ENCODE results near the gene QSOX2.
A peak's percentile ranks its signal among the peaks of the same experiment; 100 is the strongest.

The QSOX2 gene

GRCh38 chr9:136187683-136188586 lies 57.7 kb downstream of the QSOX2 start:
- DNase-seq = no peak

- DNase-seq = no peak
These were observed 58.4 kb downstream of the QSOX2 start for GRCh38 chr9:136187197-136187596.

GRCh38 chr9:136186386-136186785 lies 59.2 kb downstream of the QSOX2 start:
- no peak for DNase-seq

GRCh38 chr9:136185596-136186366 lies 59.8 kb downstream of the QSOX2 start:
- DNase-seq = no peak

- no peak for DNase-seq
These were observed 60.5 kb downstream of the QSOX2 start for GRCh38 chr9:136185066-136185465.

GRCh38 chr9:136182850-136183422 lies 62.7 kb downstream of the QSOX2 start:
- no peak for DNase-seq

- DNase-seq = no peak
These were observed 63.2 kb downstream of the QSOX2 start for GRCh38 chr9:136182420-136182787.

GRCh38 chr9:136181784-136182419 lies 63.7 kb downstream of the QSOX2 start:
- DNase-seq = no peak

- no peak for DNase-seq
These were observed 65.0 kb downstream of the QSOX2 start for GRCh38 chr9:136180586-136180985.

GRCh38 chr9:136179761-136180160 lies 65.9 kb downstream of the QSOX2 start:
- DNase-seq = no peak

- DNase-seq = no peak
These were observed 66.5 kb downstream of the QSOX2 start for GRCh38 chr9:136179101-136179616.

GRCh38 chr9:136178773-136179075 lies 66.9 kb downstream of the QSOX2 start:
- DNase-seq = no peak

GRCh38 chr9:136178061-136178772 lies 67.4 kb downstream of the QSOX2 start:
- DNase-seq = no peak

GRCh38 chr9:136177224-136177623 lies 68.4 kb downstream of the QSOX2 start:
- DNase-seq = no peak

GRCh38 chr9:136175616-136176197 lies 69.9 kb downstream of the QSOX2 start:
- no peak for DNase-seq

- DNase-seq = peak; percentile 32
These were observed 70.6 kb downstream of the QSOX2 start for GRCh38 chr9:136174779-136175615.

GRCh38 chr9:136173648-136174290 lies 71.8 kb downstream of the QSOX2 start:
- no peak for DNase-seq

- DNase-seq = no peak
These were observed 73.1 kb downstream of the QSOX2 start for GRCh38 chr9:136172412-136173079.

- no peak for DNase-seq
These were observed 73.7 kb downstream of the QSOX2 start for GRCh38 chr9:136171801-136172411.
